ENCODE measurements around the gene MZT2A. TPM values are rescaled to one million over a fixed set of nuclear protein-coding genes. Genes with fewer than 3 reads are reported as not detected.
A peak's percentile ranks its signal among the peaks of the same experiment; 100 is the strongest.
"Not testable (repeated sequence)": the region's sequence is repeated elsewhere in the genome, so short reads cannot be mapped to it uniquely, and the experiment has no call there.

MZT2A gene
- total and polyA plus RNA-seq, 8 donors = 32.2 to 67.5 (median 45.1) TPM

DNA sequence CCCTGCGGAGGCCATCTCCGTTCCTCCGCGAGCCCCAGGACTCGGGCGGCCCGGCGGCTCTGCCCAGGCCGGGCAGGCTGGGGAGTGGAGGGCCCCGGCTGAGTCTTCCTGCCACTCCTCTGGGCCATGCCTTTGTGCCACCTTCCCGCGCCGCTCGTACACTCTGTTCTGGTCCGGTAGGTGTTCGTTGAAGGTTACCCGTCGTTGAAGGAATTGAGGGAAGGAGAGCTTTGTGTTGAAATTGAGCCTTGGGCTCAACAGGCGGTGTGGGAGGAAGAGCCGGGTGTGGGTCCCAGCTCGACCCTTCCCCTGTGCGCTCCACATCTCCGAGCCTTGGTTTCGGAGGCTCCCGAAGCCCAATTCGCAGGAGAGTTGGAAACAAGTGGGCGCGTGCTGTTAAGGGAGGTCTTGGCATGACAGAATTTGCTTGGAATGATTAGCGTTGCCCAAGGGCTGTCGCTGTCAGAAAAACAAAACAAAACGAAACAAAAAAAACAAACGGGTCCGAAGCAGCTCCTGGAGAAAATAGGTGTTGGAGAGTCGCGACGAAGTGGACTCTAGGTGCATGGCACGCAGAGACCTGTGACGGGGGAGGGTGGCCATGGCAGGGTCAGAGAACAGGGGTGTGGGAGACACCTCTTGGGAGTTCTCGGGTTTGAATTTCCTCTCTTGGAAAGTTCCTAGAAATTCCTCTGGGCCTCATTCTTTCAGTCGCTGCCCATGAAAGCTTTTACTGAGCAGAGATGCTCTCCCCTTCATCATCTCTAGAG lies 1.2 kb upstream of the MZT2A start:
- Histone ChIP-seq H3K4me3 (peak overlapping the region; percentile 70 to 75), H3K36me3 (peaks cover 0 to 5% of the 10 kb centered on the region in 2 donors), H3K27ac (peak overlapping the region; percentile 86 to 87), H3K4me1 (peaks cover 16 to 28% of the 10 kb centered on the region in 2 donors), H3K27me3 (no peaks in the 10 kb centered on the region), H3K9me3 (no peaks in the 10 kb centered on the region)
- ATAC-seq (peak; percentile 35), DNase-seq (peak in 1 of 4 donors; percentile 2)
- TF ChIP-seq, protein P1, sequence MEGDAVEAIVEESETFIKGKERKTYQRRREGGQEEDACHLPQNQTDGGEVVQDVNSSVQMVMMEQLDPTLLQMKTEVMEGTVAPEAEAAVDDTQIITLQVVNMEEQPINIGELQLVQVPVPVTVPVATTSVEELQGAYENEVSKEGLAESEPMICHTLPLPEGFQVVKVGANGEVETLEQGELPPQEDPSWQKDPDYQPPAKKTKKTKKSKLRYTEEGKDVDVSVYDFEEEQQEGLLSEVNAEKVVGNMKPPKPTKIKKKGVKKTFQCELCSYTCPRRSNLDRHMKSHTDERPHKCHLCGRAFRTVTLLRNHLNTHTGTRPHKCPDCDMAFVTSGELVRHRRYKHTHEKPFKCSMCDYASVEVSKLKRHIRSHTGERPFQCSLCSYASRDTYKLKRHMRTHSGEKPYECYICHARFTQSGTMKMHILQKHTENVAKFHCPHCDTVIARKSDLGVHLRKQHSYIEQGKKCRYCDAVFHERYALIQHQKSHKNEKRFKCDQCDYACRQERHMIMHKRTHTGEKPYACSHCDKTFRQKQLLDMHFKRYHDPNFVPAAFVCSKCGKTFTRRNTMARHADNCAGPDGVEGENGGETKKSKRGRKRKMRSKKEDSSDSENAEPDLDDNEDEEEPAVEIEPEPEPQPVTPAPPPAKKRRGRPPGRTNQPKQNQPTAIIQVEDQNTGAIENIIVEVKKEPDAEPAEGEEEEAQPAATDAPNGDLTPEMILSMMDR (IDR thresholded peaks at IDR 0.05) = no peak
- intact Hi-C loops (cut with DNase I) = no loop called here

GRCh38 chr2:131492418-131493198 lies 411 bp upstream of the MZT2A start:
- ATAC-seq (peak; percentile 91), DNase-seq (peak; percentile 91 to 96 (median 94))
- TF ChIP-seq, protein P1 (IDR thresholded peaks at IDR 0.05) = peak; percentile 69 to 77
- H3K9me3 ChIP-seq = no peaks in the 10 kb centered on the region
- H3K27ac ChIP-seq = peak overlapping the region; percentile 86 to 87
- peak overlapping the region; percentile 70 to 75 for H3K4me3 ChIP-seq
- H3K36me3 ChIP-seq = no peaks in the 10 kb centered on the region
- H3K27me3 ChIP-seq = no peaks in the 10 kb centered on the region
- intact Hi-C loops (cut with DNase I) = no loop called here
- H3K4me1 ChIP-seq = peaks cover 16 to 28% of the 10 kb centered on the region in 2 donors

DNA sequence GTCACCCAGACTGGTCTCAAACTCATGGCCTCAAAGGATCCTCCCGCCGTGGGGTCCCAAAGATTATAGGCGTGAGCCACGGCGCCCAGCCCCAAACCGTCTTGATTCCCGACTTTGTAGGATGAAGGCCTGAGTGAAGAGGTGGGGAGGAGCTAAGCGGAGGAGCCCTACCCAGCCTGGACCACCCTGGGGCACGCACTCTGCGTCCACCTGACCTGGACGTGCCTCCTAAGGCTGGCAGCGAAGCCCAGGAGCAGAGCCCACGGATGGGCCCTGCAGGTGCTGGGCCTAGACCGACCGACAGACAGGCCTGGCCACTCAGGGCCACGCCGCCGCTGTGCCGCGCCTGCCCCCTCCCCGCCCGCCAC lies 744 bp downstream of the MZT2A start:
- DNase-seq; H3K9me3 ChIP-seq; H3K27me3 ChIP-seq; H3K27ac ChIP-seq; intact Hi-C loops (cut with DNase I); H3K36me3 ChIP-seq: not testable (repeated sequence)
- peaks cover 16 to 28% of the 10 kb centered on the region in 2 donors for H3K4me1 ChIP-seq
- peak; percentile 25 for ATAC-seq
- H3K4me3 ChIP-seq = peak overlapping the region; percentile 70 to 75

GRCh38 chr2:131490616-131491468 lies 1.4 kb downstream of the MZT2A start:
- not testable (repeated sequence) for H3K27ac ChIP-seq, ATAC-seq
- DNase-seq = peak in 1 of 4 donors; percentile 9

GRCh38 chr2:131488306-131489205 lies 3.6 kb downstream of the MZT2A start:
- no peak for DNase-seq
- H3K4me3 ChIP-seq = no peak overlapping the region
- no peak overlapping the region for H3K27ac ChIP-seq
- no peaks in the 10 kb centered on the region for H3K36me3 ChIP-seq
- no peaks in the 10 kb centered on the region for H3K9me3 ChIP-seq
- peaks cover 8 to 9% of the 10 kb centered on the region in 2 donors for H3K4me1 ChIP-seq
- ATAC-seq = no peak
- TF ChIP-seq, protein P1 (IDR thresholded peaks at IDR 0.05) = no peak
- intact Hi-C loops (cut with DNase I) = no loop called here
- H3K27me3 ChIP-seq = no peaks in the 10 kb centered on the region

More at GRCh38 chr2:131490616-131491468, 1.4 kb downstream of the MZT2A start:
- intact Hi-C loops (cut with DNase I); H3K36me3 ChIP-seq; H3K27me3 ChIP-seq; H3K9me3 ChIP-seq: not testable (repeated sequence)
- peak overlapping the region in 1 of 2 donors; percentile 70 for H3K4me3 ChIP-seq
- H3K4me1 ChIP-seq = peaks cover 16 to 28% of the 10 kb centered on the region in 2 donors

DNA sequence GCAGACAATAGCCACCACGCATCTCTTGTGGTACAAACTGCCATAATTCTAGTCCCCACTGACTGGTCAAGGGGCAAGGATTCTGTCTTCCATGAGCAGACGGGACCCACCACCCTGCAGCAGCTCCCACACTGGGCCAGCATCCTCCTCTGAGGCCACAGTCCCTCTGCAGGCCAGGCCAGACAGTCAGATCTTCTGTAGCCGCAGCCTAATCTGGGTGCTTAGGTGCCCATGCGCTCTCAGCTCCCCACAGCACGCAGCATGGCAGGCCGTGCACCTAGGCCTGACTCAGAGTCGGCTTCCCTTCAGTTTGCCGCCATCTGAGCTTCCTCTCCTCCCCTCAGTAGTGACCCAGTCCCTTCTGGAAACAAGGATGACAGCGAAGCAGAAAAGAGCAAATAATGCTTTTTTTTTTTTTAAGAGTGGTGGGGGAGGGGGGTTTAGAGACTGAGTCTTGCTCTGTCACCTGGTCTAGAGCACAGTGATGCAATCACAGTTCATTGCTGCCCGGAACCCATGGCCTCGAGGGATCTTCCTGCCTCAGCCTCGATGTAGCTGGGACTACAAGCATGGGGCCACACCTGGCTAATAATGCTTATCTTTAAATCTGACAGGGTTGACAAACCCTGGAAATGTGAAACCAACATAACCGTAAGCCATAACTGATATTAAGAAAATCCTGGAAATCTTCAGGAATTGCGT lies 5.8 kb downstream of the MZT2A start:
- H3K4me1 ChIP-seq; ATAC-seq; H3K36me3 ChIP-seq; DNase-seq; H3K27me3 ChIP-seq; H3K9me3 ChIP-seq; H3K4me3 ChIP-seq; H3K27ac ChIP-seq; intact Hi-C loops (cut with DNase I): not testable (repeated sequence)

GRCh38 chr2:131484906-131485460 lies 7.2 kb downstream of the MZT2A start:
- H3K4me3 ChIP-seq; H3K9me3 ChIP-seq; DNase-seq; H3K36me3 ChIP-seq; intact Hi-C loops (cut with DNase I); H3K27me3 ChIP-seq; ATAC-seq; H3K4me1 ChIP-seq; H3K27ac ChIP-seq: not testable (repeated sequence)

Data from left lung (tissue), 10 donors.